ENCODE measurements around the gene DLGAP1. TPM values are rescaled to one million over a fixed set of nuclear protein-coding genes. Genes with fewer than 3 reads are reported as not detected.
"Not testable (repeated sequence)": the region's sequence is repeated elsewhere in the genome, so short reads cannot be mapped to it uniquely, and the experiment has no call there.

The DLGAP1 gene
- total and polyA plus RNA-seq, 3 donors from 2014 or later = 18.6 to 93.8 (median 69.1) TPM

DNA sequence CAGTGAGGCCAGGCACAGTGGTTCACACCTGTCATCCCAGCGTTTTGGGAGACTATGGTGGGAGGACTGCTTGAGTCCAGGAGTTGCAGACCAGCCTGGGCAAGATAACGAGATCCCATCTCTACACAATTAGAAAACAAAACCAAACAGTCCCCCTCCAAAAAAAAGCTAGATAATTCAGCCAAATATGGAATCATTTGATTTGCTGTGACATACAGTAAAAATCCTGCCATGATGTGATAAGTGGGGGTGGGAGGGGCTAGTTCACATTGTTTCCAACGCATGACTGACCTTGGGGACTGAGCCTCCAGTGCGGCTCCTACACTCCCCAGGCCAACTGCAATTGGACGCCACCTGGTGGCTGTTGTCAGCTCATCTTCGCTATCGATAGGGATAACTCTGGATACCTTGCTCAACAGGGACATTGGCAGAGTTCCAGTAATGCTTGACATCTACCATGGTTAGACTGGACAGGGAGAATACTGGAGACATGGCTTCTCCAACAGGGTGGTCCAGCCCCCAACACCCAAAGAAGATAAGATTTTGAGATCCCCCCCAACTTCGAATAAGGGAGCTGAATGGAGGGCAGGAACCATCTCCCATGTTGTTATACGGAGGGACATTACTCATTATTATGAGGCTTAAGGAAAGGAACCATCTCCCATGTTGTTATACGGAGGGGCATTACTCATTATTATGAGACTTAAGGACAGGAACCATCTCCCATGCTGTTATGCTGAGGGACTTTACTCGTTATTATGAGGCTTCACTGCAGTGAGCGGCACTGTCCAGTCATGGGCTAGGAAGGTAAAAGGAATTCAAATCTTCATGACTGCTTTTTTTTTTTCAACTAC is 869.2 kb downstream of the DLGAP1 start:
- Histone ChIP-seq H3K36me3 (ENCODE audit: low read depth, missing control alignments) (no peaks in the 10 kb centered on the region), H3K9me3 (no peaks in the 10 kb centered on the region), H3K27me3 (no peaks in the 10 kb centered on the region), H3K4me1 (peaks cover 14% of the 10 kb centered on the region), H3K4me3 (no peak overlapping the region), H3K27ac (peak overlapping the region; percentile 19 to 50)
- TF ChIP-seq POLR2A (IDR thresholded peaks at IDR 0.05) (no peak), CTCF (IDR thresholded peaks at IDR 0.05) (peak; percentile 59 to 77 (median 63))
- peak; percentile 89 for DNase-seq
- intact Hi-C loops (cut with DNase I; ENCODE audit: low total_unique reads) = loop anchor here (5.0 kb wide), 1 partner anchor 299 kb away; no protein-coding TSS in a partner anchor
- 46 to 58% methylated on average over 12 of the region's 12 CpGs for WGBS, 2 donors

DNA sequence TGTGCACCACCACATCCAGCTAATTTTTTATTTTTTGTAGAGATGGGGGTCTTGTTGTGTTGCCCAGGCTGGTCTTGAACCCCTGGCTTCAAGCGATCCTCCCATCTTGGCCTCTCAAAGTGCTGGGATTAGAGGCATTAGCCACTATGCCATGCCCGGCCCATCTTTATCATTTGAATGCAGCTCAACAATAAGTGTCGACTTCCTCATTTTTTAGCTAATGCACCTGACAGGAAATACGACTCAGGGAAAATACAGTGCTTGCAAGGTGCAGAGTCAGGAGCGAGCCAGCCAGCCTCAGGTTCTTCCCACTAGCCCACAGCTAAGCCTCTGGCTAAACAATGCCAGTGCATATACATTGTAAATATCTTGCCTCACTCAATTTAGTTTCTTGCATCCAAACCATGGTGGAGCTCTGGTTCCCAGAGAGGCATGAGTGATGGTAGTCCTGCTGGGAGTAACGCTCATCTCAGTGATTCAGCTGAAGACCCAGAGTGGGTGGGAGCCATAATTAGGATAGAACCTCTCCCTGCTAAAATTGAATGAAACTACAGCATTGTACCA is 870.1 kb downstream of the DLGAP1 start:
- peak overlapping the region; percentile 19 to 50 for H3K27ac ChIP-seq
- H3K9me3 ChIP-seq = no peaks in the 10 kb centered on the region
- no peak for TF ChIP-seq POLR2A (IDR thresholded peaks at IDR 0.05)
- no peak for TF ChIP-seq CTCF (IDR thresholded peaks at IDR 0.05)
- no peaks in the 10 kb centered on the region for H3K36me3 ChIP-seq (ENCODE audit: low read depth, missing control alignments)
- no peaks in the 10 kb centered on the region for H3K27me3 ChIP-seq
- H3K4me3 ChIP-seq = no peak overlapping the region
- WGBS, 2 donors = 86 to 87% methylated on average over 6 of the region's 6 CpGs
- DNase-seq = no peak
- peaks cover 14% of the 10 kb centered on the region for H3K4me1 ChIP-seq
- intact Hi-C loops (cut with DNase I; ENCODE audit: low total_unique reads) = loop anchor here (5.0 kb wide), 1 partner anchor 298 kb away; no protein-coding TSS in a partner anchor

DNA sequence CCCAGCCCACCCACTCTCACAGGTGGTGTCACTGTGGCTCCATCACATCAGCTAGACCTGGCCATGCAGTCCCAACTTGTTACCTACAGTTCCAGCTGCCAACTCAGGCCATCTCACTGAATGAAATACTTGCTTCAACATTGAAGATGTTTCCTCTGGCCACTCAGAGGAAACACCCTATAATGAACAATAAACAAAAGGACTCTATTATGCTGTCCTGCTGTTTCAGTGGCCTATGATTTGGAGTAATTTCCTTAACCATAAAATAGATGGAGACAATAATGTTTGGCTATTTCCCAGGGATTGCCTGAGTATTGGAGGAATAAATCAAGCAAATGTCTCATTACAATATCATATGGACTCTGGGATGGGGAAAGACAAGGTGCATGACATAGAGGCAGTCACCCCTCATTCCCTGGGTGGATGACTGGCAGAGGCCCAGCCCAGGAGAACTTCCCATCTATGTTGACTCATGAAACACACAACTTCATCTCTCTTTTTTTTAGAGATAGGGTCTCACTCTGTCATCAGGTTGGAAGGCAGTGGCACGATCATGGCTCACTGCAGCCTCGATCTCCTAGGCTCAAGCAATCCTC is 870.7 kb downstream of the DLGAP1 start:
- WGBS, 2 donors = 75 to 100% methylated on average over 1 to 2 of the region's 2 CpGs
- Histone ChIP-seq H3K36me3 (ENCODE audit: low read depth, missing control alignments) (no peaks in the 10 kb centered on the region), H3K27me3 (no peaks in the 10 kb centered on the region), H3K27ac (no peak overlapping the region), H3K4me1 (peaks cover 14% of the 10 kb centered on the region), H3K4me3 (no peak overlapping the region), H3K9me3 (no peaks in the 10 kb centered on the region)
- no peak for DNase-seq
- intact Hi-C loops (cut with DNase I; ENCODE audit: low total_unique reads) = no loop called here
- no peak for TF ChIP-seq POLR2A (IDR thresholded peaks at IDR 0.05)
- TF ChIP-seq CTCF (IDR thresholded peaks at IDR 0.05) = no peak

DNA sequence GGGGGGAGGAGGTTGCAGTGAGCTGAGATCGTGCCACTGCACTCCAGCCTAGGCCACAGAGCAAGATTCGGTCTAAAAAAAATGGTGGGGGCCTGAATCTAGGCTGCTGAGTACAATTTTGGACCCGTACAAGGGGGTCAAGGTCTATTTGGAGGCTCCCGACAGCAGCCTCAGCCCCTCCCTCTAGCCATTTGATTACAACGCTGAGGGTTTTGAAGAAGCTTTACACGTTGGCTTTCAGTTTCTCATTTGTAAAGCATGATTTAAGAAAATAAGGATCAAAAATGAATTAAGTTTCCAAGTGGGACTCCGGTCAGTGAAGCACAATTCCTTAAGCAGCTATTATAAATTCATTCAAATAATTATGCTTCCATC is 871.2 kb downstream of the DLGAP1 start:
- Histone ChIP-seq H3K36me3 (ENCODE audit: low read depth, missing control alignments) (no peaks in the 10 kb centered on the region), H3K9me3 (no peaks in the 10 kb centered on the region), H3K4me1 (peaks cover 14% of the 10 kb centered on the region), H3K27me3 (no peaks in the 10 kb centered on the region), H3K27ac (no peak overlapping the region), H3K4me3 (no peak overlapping the region)
- DNase-seq = no peak
- TF ChIP-seq POLR2A (IDR thresholded peaks at IDR 0.05) = no peak
- no peak for TF ChIP-seq CTCF (IDR thresholded peaks at IDR 0.05)
- intact Hi-C loops (cut with DNase I; ENCODE audit: low total_unique reads) = no loop called here
- WGBS, 2 donors = 63 to 75% methylated on average over 7 of the region's 7 CpGs

GRCh38 chr18:3583106-3583872 is 871.8 kb downstream of the DLGAP1 start:
- H3K9me3 ChIP-seq; H3K36me3 ChIP-seq (ENCODE audit: low read depth, missing control alignments); DNase-seq; H3K4me3 ChIP-seq; intact Hi-C loops (cut with DNase I; ENCODE audit: low total_unique reads); H3K27me3 ChIP-seq; H3K27ac ChIP-seq: not testable (repeated sequence)
- H3K4me1 ChIP-seq = peaks cover 14% of the 10 kb centered on the region
- 80 to 86% methylated on average over 7 of the region's 7 CpGs for WGBS, 2 donors

Data from testis (tissue), 3 donors.